Measurements from ENCODE around the gene SLC25A21. TPM values are rescaled to one million over a fixed set of nuclear protein-coding genes. Genes with fewer than 3 reads are reported as not detected.

SLC25A21 gene
- total RNA-seq, 1 donor from 2014 or later = not detected

- ATAC-seq (ENCODE audit: low read depth) (no peak), DNase-seq (no peak)
- CTCF ChIA-PET = no interaction called here
- H3K4me1 Mint-ChIP-seq = no peaks in the 10 kb centered on the region
- intact Hi-C loops (cut with micrococcal nuclease) = no loop called here
- POLR2A ChIA-PET = no interaction called here
- no peak overlapping the region for H3K4me3 Mint-ChIP-seq
- H3K27ac Mint-ChIP-seq = no peak overlapping the region
- TF ChIP-seq CTCF (IDR thresholded peaks at IDR 0.05) = no peak
- no peaks in the 10 kb centered on the region for H3K36me3 Mint-ChIP-seq (ENCODE audit: low read depth)
- peaks cover 3% of the 10 kb centered on the region for H3K9me3 Mint-ChIP-seq
- H3K27me3 Mint-ChIP-seq = no peaks in the 10 kb centered on the region
Observed at GRCh38 chr14:36971263-36971855, 201.0 kb downstream of the SLC25A21 start.

- H3K27ac Mint-ChIP-seq = no peak overlapping the region
- no peaks in the 10 kb centered on the region for H3K4me1 Mint-ChIP-seq
- H3K27me3 Mint-ChIP-seq = no peaks in the 10 kb centered on the region
- intact Hi-C loops (cut with micrococcal nuclease) = no loop called here
- POLR2A ChIA-PET = no interaction called here
- CTCF ChIA-PET = no interaction called here
- DNase-seq (no peak), ATAC-seq (ENCODE audit: low read depth) (no peak)
- H3K4me3 Mint-ChIP-seq = no peak overlapping the region
- no peaks in the 10 kb centered on the region for H3K36me3 Mint-ChIP-seq (ENCODE audit: low read depth)
- TF ChIP-seq CTCF (IDR thresholded peaks at IDR 0.05) = no peak
- H3K9me3 Mint-ChIP-seq = no peaks in the 10 kb centered on the region
Observed at GRCh38 chr14:36967892-36968555, 204.4 kb downstream of the SLC25A21 start.

- no peak overlapping the region for H3K27ac Mint-ChIP-seq
- DNase-seq (no peak), ATAC-seq (ENCODE audit: low read depth) (no peak)
- ChIA-PET CTCF (interaction anchor here (0.9 kb wide), 1 partner anchor 14 kb away, joined by 3 read pairs; no protein-coding TSS in a partner anchor), POLR2A (no interaction called here)
- no peak overlapping the region for H3K4me3 Mint-ChIP-seq
- H3K9me3 Mint-ChIP-seq = no peaks in the 10 kb centered on the region
- intact Hi-C loops (cut with micrococcal nuclease) = no loop called here
- no peak for TF ChIP-seq CTCF (IDR thresholded peaks at IDR 0.05)
- H3K27me3 Mint-ChIP-seq = no peaks in the 10 kb centered on the region
- no peaks in the 10 kb centered on the region for H3K4me1 Mint-ChIP-seq
- H3K36me3 Mint-ChIP-seq (ENCODE audit: low read depth) = no peaks in the 10 kb centered on the region
Observed at GRCh38 chr14:36955967-36956366, 216.4 kb downstream of the SLC25A21 start.

- TF ChIP-seq CTCF (IDR thresholded peaks at IDR 0.05) = no peak
- Mint-ChIP-seq H3K27ac (no peak overlapping the region), H3K27me3 (no peaks in the 10 kb centered on the region), H3K9me3 (no peaks in the 10 kb centered on the region), H3K4me3 (no peak overlapping the region), H3K36me3 (ENCODE audit: low read depth) (no peaks in the 10 kb centered on the region), H3K4me1 (no peaks in the 10 kb centered on the region)
- intact Hi-C loops (cut with micrococcal nuclease) = no loop called here
- ChIA-PET POLR2A (no interaction called here), CTCF (interaction anchor here (1.3 kb wide), 1 partner anchor 13 kb away, joined by 5 read pairs; no protein-coding TSS in a partner anchor)
- no peak for ATAC-seq (ENCODE audit: low read depth)
- no peak for DNase-seq
Observed at GRCh38 chr14:36955376-36955775, 217.0 kb downstream of the SLC25A21 start.

GRCh38 chr14:36952689-36953088 lies 219.7 kb downstream of the SLC25A21 start:
- ATAC-seq (ENCODE audit: low read depth) = no peak
- H3K4me1 Mint-ChIP-seq = no peaks in the 10 kb centered on the region
- DNase-seq = no peak
- H3K4me3 Mint-ChIP-seq = no peak overlapping the region
- ChIA-PET POLR2A (no interaction called here), CTCF (interaction anchor here (1.2 kb wide), 1 partner anchor 10 kb away, joined by 3 read pairs; no protein-coding TSS in a partner anchor)
- no peaks in the 10 kb centered on the region for H3K36me3 Mint-ChIP-seq (ENCODE audit: low read depth)
- TF ChIP-seq CTCF (IDR thresholded peaks at IDR 0.05) = no peak
- H3K9me3 Mint-ChIP-seq = no peaks in the 10 kb centered on the region
- intact Hi-C loops (cut with micrococcal nuclease) = no loop called here
- no peaks in the 10 kb centered on the region for H3K27me3 Mint-ChIP-seq
- H3K27ac Mint-ChIP-seq = no peak overlapping the region

Measured in activated B cell treated with CpG ODN at 0.5 μM for 24 hours (primary cell).